Stromal cell of bone marrow (primary cell): ENCODE measurements around the gene CRISPLD2.
"Not testable (repeated sequence)": the region's sequence is repeated elsewhere in the genome, so short reads cannot be mapped to it uniquely, and the experiment has no call there.

Source experiments
- DNase-seq: peaks from one replicate; pipeline ENCODE4 v3.0.0-alpha.2; 2012; ENCODE audit warnings: low read depth

CRISPLD2 gene

GRCh38 chr16:84931107-84931494 lies 111.3 kb downstream of the CRISPLD2 start:
- DNase-seq = no peak

GRCh38 chr16:84931506-84931905 lies 111.7 kb downstream of the CRISPLD2 start:
- peak; percentile 55 for DNase-seq

GRCh38 chr16:84932681-84933080 lies 112.9 kb downstream of the CRISPLD2 start:
- DNase-seq = no peak

DNA sequence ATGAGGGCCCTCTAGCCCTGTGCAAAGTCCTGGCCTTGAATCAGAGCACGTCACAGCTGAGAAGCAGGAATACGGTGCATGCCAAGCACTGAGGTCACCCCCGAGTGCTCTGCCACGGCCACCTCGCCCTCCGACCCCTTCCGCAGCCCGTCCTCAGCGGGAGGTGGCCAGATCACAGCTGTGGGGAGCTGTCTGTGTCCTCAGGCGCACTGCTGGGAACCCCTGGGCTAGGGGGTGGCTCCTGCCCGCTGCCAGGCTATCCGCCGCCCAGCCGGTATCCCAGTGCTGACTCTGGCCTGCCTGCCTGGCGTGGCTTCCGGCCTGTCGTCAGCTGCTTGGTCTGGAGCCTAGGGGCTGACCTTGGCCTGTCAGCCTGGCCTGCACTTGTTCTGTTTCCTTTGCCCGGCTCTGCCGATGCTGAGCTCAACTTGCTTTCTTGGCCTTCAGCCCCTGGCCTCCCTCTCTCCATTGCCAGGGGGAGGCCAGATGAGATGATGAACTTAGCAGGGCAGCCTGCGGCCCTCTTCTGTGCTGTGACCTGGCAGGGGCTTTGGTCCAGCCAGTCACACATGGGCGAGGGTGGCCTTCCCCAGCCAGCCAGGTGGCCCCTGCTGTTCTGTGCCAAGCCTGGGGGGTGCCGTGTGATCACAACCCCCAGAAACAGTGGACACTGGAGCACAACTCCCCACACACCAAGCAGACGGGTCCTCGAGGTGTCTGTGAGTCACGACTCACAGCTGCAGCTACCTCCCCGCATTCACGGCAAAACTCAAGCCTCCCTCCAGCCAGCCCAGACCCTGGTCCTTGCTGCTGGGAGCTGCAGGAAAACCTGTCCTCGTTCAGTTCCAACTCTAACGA lies 114.2 kb downstream of the CRISPLD2 start:
- DNase-seq = no peak

GRCh38 chr16:84937196-84938005 lies 117.6 kb downstream of the CRISPLD2 start:
- no peak for DNase-seq

- not testable (repeated sequence) for DNase-seq
Observed at GRCh38 chr16:84938616-84939015, 118.8 kb downstream of the CRISPLD2 start.

- no peak for DNase-seq
Observed at GRCh38 chr16:84940670-84941551, 121.1 kb downstream of the CRISPLD2 start.

GRCh38 chr16:84941921-84942320 lies 122.1 kb downstream of the CRISPLD2 start:
- DNase-seq = no peak

DNA sequence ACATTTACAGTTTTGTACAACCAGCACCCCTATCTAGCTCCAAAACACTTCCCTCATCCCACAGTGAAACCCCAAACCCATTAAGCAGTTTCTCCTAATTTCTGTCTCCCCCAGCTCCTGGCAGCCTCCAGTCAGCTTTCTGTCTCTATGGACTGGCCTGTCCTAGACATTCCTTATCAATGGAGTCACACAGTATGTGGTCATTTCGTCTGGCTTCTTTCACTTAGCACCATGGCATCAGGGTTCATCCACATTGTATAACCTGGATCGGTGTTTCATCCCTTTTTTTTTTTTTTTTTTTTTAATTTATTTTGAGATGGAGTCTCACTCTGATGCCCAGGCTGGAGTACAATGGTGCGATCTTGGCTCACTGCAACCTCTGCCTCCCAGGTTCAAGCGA lies 123.0 kb downstream of the CRISPLD2 start:
- no peak for DNase-seq

DNA sequence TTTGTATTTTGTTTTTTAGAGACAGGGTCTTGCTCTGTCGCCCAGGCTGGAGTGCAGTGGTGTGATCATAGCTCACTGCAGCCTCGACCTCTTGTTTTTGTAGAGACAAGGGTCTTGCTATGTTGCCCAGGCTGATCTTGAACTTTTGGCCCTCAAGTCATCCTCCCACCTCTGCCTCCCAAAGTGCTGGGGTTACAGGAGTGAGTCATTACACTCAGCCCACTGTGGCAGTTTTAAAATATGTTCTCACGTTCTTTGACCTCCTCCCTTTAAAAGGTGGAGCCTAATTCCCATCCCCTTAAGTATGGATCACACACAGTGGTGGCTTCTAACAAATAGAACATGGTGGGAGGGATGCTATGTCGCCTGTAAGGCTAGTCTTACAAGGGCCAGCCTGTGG lies 123.8 kb downstream of the CRISPLD2 start:
- no peak for DNase-seq

DNA sequence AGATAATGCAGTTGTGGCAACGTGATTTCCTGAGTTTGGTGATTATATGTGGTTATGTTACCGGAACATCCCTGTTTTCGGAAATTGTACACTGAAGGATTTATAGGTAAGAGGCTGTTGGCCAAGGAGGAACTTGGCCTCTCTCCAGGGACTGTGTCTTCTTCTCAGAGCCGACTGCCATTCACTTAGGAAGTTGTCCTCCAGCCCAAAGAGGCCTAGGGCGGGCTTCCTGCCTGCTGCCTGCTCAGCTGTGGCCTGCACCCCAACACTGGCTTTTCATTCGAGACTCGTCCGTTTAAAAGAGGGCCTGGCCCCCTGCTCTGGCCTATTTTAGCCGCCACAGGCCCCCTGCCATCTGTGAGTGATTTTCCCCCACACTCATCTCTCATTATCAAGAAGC lies 127.2 kb downstream of the CRISPLD2 start:
- DNase-seq = no peak

GRCh38 chr16:84947996-84948850 lies 128.4 kb downstream of the CRISPLD2 start:
- no peak for DNase-seq

DNA sequence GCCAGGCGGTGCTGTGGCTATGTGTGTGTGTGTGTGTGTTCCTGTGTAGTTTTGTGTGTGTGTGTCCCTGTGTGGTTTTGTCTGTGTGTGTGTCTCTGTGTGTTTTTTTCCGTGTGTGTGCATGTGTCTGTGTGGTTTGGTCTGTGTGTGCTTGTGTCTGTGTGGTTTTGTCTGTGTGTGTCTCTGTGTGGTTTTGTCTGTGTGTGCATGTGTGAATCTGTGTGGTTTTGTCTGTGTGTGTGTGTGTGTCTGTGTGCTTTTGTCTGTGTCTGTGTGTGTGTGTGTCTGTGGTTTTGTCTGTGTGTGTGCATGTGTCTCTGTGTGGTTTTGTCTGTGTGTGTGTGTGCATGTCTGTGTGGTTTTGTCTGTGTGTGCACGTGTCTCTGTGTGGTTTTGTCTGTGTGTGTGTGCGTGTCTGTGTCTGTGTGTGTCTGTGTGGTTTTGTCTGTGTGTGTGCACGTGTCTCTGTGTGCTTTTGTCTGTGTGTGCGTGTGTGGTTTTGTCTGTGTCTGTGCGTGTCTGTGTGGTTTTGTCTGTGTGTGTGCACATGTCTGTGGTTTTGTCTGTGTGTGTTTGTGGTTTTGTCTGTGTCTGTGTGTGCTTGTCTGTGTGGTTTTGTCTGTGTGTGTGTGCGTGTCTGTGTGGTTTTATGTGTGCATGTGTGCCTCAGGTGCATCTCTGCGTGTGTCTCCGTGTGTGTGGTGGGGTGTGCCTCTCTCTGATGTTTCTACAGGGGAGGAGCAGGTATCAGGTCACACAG lies 129.2 kb downstream of the CRISPLD2 start:
- DNase-seq = no peak

DNA sequence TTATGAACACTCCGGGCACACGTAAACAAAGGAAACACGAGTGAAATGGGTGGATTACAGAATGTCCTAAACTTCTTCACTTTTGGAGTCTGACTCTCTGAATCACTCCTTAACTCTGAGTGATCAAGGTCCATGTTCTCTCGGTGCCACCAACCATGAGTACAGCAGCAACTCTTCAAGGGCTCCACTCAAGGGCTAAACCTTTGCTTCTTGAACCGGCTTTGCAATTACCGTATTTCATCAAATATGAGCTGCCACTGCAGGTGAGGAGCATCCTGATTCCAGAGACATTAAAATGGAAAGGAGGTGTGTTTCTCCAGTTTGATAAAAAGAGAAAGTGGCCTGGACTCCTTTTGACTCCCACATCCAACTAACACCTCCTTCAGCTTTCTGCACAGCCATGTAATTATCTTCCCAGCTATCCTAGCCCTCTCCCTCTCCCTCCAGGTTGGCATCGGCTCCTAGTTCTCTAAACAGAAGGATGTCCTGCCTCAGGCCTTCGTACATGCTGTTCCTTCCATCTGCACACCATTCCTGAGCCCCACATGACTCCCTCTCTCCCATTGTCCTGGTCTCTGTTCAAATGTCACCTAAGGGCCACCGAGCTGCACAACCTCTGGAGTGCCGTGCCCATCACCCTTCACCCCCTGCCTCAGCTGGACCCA lies 130.1 kb downstream of the CRISPLD2 start:
- DNase-seq = no peak

- DNase-seq = no peak
Observed at GRCh38 chr16:84950906-84951305, 131.1 kb downstream of the CRISPLD2 start.

DNA sequence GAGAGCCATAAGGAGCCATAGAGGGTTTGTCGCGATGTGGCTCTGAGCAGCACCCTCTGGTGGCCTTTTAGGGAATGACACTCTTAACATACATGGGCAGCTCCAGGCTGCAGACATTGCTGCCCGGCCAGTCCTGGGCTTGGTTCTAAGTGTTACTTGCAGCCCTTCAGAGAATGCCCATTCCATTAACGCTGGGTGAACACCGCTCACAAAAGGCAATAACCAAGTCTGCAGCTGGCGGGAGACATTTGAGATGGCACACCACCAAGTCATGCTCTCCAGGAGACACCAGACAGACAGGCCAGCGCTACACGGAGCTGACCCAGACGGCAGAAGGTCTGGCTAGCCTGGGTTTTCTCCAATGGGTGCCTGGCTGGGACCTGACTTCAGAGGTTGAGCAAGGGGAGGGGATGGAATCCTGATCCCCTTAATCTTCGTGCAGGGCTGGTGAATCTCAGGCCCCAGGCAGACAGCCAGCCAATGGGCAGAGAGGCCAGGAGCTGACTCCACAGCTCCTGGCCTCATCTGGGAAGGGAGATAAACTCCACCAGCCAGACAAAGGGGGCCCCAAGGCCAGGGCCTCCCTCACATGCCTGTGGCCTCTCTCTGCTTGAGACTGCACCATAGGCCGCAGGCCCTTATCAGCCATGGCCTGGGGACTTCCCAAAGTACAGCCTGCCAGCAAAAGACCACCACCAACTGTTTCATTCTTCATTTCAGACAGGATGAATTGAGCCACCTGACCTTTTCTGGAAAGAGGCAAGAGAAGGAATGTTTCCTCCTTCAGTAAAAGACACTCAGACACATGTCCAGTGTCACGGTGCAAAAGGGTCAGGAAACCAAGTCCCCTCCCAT lies 132.8 kb downstream of the CRISPLD2 start:
- DNase-seq = peak; percentile 59

DNA sequence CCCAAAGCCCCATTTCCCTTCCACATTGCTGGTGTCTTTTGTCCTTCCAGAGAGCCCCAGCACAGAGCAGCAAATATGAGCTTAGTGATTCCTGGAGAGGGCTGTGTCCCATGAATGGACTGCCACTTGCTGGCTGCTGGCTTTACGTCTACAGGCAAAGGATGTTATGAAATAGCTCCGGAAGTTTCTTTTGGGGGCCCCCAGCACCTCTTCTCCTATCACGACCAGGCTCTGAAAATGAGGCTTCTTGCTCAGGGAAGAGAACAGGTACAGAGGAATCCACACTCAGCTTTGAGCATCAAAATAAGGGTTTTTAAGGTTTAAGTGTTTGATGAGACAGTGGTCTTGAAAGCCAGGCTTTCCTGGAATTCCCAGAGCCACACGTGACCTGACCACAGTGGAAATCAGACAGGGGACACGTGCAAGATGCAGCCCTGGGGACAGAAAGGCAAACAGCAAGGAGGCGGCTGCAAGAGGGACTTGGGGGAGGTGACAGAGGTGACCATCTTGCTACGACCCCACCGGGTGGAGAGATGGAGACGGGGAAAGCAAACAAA lies 133.5 kb downstream of the CRISPLD2 start:
- no peak for DNase-seq

DNA sequence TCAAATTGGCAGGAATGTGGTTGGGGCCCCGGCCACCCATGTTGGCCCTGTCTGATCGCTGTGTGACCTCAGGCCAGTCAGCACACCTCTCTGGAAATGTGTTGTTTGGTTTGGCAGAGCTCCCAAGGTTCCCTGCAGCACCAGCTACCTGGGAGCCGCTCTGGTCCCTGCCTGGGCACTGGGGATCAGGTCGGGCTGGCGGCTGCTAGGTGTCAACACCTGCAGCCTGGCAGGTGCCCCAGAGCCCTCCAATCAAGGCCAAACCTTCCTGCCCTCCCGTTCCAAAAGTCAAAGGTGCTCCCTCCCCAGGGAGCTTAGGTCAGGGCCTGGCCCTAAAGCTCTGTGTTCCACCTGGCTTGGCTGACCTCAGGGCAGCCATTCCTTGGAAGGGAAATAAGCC lies 135.6 kb downstream of the CRISPLD2 start:
- no peak for DNase-seq

- DNase-seq = no peak
Observed at GRCh38 chr16:84957192-84957591, 137.4 kb downstream of the CRISPLD2 start.
